Measurements from ENCODE around the gene CHP1. TPM values are rescaled to one million over a fixed set of nuclear protein-coding genes. Genes with fewer than 3 reads are reported as not detected.

CHP1 gene
- total and polyA plus RNA-seq, 9 of the 15 experiments (the other 6 are each of a cell fraction or from before 2014, with no cell fraction given), result 31.7 to 83.4 (median 67.6) TPM

DNA sequence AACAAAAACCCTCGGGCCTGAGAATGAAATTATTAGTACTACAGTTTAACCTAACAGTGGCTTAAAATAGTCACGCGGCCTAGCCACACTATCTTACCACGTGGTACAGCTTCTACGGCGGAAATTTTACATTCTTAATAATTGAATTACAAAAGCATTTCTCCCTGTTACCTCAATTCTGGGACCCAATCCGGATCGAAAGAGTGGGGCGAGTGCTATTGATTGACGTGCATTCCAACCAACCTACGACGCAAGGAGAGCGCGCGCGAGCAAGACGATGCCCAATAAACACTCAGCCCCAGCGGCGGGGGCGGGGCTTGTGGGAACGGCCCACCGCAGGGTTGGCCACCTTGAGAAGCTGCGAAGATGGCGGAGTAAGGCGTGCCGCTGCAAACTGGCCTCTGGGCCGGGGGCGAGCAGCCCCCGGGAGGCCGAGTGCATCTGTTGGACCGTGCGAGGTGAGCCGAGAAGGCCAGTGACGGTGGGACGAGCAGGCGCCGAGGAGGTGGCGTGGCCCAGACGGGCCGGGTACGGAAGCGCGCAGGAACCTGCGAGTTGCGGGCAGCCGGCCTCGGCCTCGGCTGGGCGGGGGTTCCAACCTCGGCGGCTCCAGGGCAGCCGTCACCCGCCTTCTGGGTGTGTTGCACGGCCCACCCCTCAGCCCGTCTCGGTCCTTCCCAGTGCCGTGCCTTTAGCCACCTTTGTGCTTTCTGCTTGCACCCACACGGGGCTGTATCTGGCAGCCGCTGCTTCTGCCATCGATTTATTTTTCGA is 52.8 kb downstream of the CHP1 start (continued):
- TF ChIP-seq, protein P1, sequence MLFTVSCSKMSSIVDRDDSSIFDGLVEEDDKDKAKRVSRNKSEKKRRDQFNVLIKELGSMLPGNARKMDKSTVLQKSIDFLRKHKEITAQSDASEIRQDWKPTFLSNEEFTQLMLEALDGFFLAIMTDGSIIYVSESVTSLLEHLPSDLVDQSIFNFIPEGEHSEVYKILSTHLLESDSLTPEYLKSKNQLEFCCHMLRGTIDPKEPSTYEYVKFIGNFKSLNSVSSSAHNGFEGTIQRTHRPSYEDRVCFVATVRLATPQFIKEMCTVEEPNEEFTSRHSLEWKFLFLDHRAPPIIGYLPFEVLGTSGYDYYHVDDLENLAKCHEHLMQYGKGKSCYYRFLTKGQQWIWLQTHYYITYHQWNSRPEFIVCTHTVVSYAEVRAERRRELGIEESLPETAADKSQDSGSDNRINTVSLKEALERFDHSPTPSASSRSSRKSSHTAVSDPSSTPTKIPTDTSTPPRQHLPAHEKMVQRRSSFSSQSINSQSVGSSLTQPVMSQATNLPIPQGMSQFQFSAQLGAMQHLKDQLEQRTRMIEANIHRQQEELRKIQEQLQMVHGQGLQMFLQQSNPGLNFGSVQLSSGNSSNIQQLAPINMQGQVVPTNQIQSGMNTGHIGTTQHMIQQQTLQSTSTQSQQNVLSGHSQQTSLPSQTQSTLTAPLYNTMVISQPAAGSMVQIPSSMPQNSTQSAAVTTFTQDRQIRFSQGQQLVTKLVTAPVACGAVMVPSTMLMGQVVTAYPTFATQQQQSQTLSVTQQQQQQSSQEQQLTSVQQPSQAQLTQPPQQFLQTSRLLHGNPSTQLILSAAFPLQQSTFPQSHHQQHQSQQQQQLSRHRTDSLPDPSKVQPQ (CRISPR knock-in tag; IDR thresholded peaks at IDR 0.05; ENCODE audit: borderline replicate concordance), result no peak
- TF ChIP-seq ZNF644 (tag; IDR thresholded peaks at IDR 0.05; ENCODE audit: low read depth), result peak; percentile 17
- no peak for TF ChIP-seq ZNF408 (CRISPR knock-in tag; IDR thresholded peaks at IDR 0.05; ENCODE audit: low read depth)
- TF ChIP-seq, protein P2, sequence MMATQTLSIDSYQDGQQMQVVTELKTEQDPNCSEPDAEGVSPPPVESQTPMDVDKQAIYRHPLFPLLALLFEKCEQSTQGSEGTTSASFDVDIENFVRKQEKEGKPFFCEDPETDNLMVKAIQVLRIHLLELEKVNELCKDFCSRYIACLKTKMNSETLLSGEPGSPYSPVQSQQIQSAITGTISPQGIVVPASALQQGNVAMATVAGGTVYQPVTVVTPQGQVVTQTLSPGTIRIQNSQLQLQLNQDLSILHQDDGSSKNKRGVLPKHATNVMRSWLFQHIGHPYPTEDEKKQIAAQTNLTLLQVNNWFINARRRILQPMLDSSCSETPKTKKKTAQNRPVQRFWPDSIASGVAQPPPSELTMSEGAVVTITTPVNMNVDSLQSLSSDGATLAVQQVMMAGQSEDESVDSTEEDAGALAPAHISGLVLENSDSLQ (IDR thresholded peaks at IDR 0.05), result peak; percentile 100
- TF ChIP-seq, protein P3, sequence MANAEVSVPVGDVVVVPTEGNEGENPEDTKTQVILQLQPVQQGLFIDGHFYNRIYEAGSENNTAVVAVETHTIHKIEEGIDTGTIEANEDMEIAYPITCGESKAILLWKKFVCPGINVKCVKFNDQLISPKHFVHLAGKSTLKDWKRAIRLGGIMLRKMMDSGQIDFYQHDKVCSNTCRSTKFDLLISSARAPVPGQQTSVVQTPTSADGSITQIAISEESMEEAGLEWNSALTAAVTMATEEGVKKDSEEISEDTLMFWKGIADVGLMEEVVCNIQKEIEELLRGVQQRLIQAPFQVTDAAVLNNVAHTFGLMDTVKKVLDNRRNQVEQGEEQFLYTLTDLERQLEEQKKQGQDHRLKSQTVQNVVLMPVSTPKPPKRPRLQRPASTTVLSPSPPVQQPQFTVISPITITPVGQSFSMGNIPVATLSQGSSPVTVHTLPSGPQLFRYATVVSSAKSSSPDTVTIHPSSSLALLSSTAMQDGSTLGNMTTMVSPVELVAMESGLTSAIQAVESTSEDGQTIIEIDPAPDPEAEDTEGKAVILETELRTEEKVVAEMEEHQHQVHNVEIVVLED (CRISPR knock-in tag; IDR thresholded peaks at IDR 0.05), result no peak
- TF ChIP-seq, protein P4, sequence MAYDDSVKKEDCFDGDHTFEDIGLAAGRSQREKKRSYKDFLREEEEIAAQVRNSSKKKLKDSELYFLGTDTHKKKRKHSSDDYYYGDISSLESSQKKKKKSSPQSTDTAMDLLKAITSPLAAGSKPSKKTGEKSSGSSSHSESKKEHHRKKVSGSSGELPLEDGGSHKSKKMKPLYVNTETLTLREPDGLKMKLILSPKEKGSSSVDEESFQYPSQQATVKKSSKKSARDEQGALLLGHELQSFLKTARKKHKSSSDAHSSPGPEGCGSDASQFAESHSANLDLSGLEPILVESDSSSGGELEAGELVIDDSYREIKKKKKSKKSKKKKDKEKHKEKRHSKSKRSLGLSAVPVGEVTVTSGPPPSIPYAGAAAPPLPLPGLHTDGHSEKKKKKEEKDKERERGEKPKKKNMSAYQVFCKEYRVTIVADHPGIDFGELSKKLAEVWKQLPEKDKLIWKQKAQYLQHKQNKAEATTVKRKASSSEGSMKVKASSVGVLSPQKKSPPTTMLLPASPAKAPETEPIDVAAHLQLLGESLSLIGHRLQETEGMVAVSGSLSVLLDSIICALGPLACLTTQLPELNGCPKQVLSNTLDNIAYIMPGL (CRISPR knock-in tag; IDR thresholded peaks at IDR 0.05), result peak; percentile 60
- TF ChIP-seq STAT5B (CRISPR knock-in tag; IDR thresholded peaks at IDR 0.05), result no peak
- no peak for TF ChIP-seq PPARD (CRISPR knock-in tag; IDR thresholded peaks at IDR 0.05)
- TF ChIP-seq PTTG1 (tag; IDR thresholded peaks at IDR 0.05; ENCODE audit: low read depth), result no peak
- TF ChIP-seq CHD1 (IDR thresholded peaks at IDR 0.05; ENCODE audit: low read length), result peak; percentile 94
- TF ChIP-seq, protein P5, sequence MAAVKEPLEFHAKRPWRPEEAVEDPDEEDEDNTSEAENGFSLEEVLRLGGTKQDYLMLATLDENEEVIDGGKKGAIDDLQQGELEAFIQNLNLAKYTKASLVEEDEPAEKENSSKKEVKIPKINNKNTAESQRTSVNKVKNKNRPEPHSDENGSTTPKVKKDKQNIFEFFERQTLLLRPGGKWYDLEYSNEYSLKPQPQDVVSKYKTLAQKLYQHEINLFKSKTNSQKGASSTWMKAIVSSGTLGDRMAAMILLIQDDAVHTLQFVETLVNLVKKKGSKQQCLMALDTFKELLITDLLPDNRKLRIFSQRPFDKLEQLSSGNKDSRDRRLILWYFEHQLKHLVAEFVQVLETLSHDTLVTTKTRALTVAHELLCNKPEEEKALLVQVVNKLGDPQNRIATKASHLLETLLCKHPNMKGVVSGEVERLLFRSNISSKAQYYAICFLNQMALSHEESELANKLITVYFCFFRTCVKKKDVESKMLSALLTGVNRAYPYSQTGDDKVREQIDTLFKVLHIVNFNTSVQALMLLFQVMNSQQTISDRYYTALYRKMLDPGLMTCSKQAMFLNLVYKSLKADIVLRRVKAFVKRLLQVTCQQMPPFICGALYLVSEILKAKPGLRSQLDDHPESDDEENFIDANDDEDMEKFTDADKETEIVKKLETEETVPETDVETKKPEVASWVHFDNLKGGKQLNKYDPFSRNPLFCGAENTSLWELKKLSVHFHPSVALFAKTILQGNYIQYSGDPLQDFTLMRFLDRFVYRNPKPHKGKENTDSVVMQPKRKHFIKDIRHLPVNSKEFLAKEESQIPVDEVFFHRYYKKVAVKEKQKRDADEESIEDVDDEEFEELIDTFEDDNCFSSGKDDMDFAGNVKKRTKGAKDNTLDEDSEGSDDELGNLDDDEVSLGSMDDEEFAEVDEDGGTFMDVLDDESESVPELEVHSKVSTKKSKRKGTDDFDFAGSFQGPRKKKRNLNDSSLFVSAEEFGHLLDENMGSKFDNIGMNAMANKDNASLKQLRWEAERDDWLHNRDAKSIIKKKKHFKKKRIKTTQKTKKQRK (IDR thresholded peaks at IDR 0.05; ENCODE audit: borderline replicate concordance, low read depth, low read length), result peak; percentile 68; the same call in 1 of the 2 replicates
- no peak for TF ChIP-seq SPI1 (IDR thresholded peaks at IDR 0.05; ENCODE audit: borderline replicate concordance, low read depth, low read length)
- TF ChIP-seq SMARCE1 (IDR thresholded peaks at IDR 0.05), result peak; percentile 58; the same call in 1 of the 2 replicates
- no peak for TF ChIP-seq ETS2 (tag; IDR thresholded peaks at IDR 0.05; ENCODE audit: borderline replicate concordance, poor library complexity, severe bottlenecking)
- TF ChIP-seq CHCHD3 (CRISPR knock-in tag; IDR thresholded peaks at IDR 0.05), result peak; percentile 87; the same call in 1 of the 2 replicates
- no peak for TF ChIP-seq CBX5 (IDR thresholded peaks at IDR 0.05; ENCODE audit: borderline replicate concordance, low read depth)

Data from K562 (cell line).